Hepatocyte (in vitro differentiated cells): ENCODE results near the gene MAGI1.

Source experiments
- EZH2 ChIP-seq: fragments of 200-600 bp; sonication (generic); IDR thresholded peaks from 2 replicates; pipeline ENCODE4 v1.6.1; 2016; ENCODE audit warnings: antibody characterized with exemption, mild to moderate bottlenecking, borderline replicate concordance
- EZH2phosphoT487 ChIP-seq: fragments of 200-600 bp; sonication (generic); IDR thresholded peaks from one replicate; pipeline ENCODE4 v1.6.1; 2018; ENCODE audit warnings: antibody characterized with exemption, mild to moderate bottlenecking, low read depth, moderate library complexity; ENCODE audit not compliant: unreplicated experiment, severe bottlenecking
- TF ChIP-seq, protein P1 (sequence below): fragments of 200-600 bp; sonication (generic); IDR thresholded peaks from 2 replicates; pipeline ENCODE4 v1.5.1; 2016; ENCODE audit warnings: antibody characterized with exemption, mild to moderate bottlenecking; ENCODE audit not compliant: poor library complexity

DNA sequence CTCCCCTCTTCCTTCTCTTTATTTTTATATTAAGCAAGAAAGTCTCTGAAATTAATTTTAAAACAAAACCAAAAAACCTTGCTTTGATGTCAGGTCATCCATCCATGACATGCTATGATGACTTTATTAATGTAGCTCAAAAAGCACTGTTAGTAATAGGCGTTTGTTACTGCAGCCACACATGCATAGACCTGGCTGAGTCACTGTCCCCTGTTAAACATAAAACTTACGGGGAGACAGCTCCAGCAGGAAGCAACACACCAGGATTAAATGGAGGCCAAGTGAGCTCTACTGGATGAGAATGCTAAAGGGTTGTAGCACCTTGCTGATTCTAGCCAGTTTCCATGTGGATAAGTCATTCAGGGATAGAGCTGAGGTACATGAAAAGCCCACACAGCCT, 661.1 kb downstream of the MAGI1 start:
- TF ChIP-seq, protein P1, sequence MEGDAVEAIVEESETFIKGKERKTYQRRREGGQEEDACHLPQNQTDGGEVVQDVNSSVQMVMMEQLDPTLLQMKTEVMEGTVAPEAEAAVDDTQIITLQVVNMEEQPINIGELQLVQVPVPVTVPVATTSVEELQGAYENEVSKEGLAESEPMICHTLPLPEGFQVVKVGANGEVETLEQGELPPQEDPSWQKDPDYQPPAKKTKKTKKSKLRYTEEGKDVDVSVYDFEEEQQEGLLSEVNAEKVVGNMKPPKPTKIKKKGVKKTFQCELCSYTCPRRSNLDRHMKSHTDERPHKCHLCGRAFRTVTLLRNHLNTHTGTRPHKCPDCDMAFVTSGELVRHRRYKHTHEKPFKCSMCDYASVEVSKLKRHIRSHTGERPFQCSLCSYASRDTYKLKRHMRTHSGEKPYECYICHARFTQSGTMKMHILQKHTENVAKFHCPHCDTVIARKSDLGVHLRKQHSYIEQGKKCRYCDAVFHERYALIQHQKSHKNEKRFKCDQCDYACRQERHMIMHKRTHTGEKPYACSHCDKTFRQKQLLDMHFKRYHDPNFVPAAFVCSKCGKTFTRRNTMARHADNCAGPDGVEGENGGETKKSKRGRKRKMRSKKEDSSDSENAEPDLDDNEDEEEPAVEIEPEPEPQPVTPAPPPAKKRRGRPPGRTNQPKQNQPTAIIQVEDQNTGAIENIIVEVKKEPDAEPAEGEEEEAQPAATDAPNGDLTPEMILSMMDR, result no peak
- TF ChIP-seq EZH2phosphoT487 (no peak), EZH2 (no peak)
